DND-41 (cell line): ENCODE measurements around the gene CDC45.

Experiments
- ATAC-seq: fragments of 200-7000 bp; cut with Tn5 transposase; 3 replicates; pipeline ENCODE4 v1.9.1; 2021; ENCODE audit warnings: low read depth; ENCODE audit not compliant: insufficient read depth
- DNase-seq: peaks from one replicate; pipeline ENCODE4 v3.0.0-alpha.2; 2020
- H2AFZ ChIP-seq: 2 replicates; pipeline ENCODE4 v1.6.0; 2012; ENCODE audit warnings: low read depth, low read length
- H3K27ac ChIP-seq: 2 replicates; pipeline ENCODE4 v1.5.1; 2012; ENCODE audit warnings: low read length, inconsistent platforms
- H3K27me3 ChIP-seq: fragments of 200-600 bp; sonication (generic); 2 replicates; pipeline ENCODE4 v1.6.0; 2012; ENCODE audit warnings: low read length, mild to moderate bottlenecking, inconsistent platforms; ENCODE audit not compliant: insufficient read depth, poor library complexity
- H3K36me3 ChIP-seq: 2 replicates; pipeline ENCODE4 v1.5.1; 2012; ENCODE audit warnings: low read length, inconsistent platforms; ENCODE audit not compliant: insufficient read depth
- H3K4me1 ChIP-seq: 2 replicates; pipeline ENCODE4 v1.5.1; 2012; ENCODE audit warnings: mild to moderate bottlenecking, low read length; ENCODE audit not compliant: insufficient read depth
- H3K4me2 ChIP-seq: 2 replicates; pipeline ENCODE4 v1.6.0; 2012; ENCODE audit warnings: mild to moderate bottlenecking, moderate library complexity, low read length, inconsistent platforms; ENCODE audit not compliant: insufficient read depth
- H3K4me3 ChIP-seq, 2 experiments: fragments of 200-600 bp in 1 of 2; shearing (Covaris generic) in 1 of 2; 2 replicates each; pipeline ENCODE4 v1.5.1; 2012 to 2016; ENCODE audit warnings: inconsistent platforms in 2 of 2, low read length in 2 of 2, mild to moderate bottlenecking in 2 of 2, low read depth in 1 of 2, moderate library complexity in 1 of 2
- H3K79me2 ChIP-seq: 2 replicates; pipeline ENCODE4 v1.6.0; 2012; ENCODE audit warnings: low read length, inconsistent platforms; ENCODE audit not compliant: insufficient read depth
- H3K9ac ChIP-seq: 2 replicates; pipeline ENCODE4 v1.6.0; 2012; ENCODE audit warnings: low read depth, mild to moderate bottlenecking, inconsistent platforms, low read length, moderate library complexity
- H3K9me3 ChIP-seq: 2 replicates; pipeline ENCODE4 v1.5.1; 2012; ENCODE audit warnings: low read length, moderate library complexity, mild to moderate bottlenecking, inconsistent platforms; ENCODE audit not compliant: insufficient read depth, severe bottlenecking
- H4K20me1 ChIP-seq: 2 replicates; pipeline ENCODE4 v1.6.0; 2012; ENCODE audit warnings: low read length; ENCODE audit not compliant: insufficient read depth
- CTCF ChIP-seq: IDR thresholded peaks from 2 replicates; pipeline ENCODE4 v1.5.1; 2012; ENCODE audit warnings: borderline replicate concordance, low read length, moderate library complexity, mild to moderate bottlenecking; ENCODE audit not compliant: poor library complexity, severe bottlenecking; ENCODE audit errors: extremely low read depth
- EZH2 ChIP-seq: IDR thresholded peaks from 3 replicates; pipeline ENCODE4 v1.6.1; 2012; ENCODE audit warnings: borderline replicate concordance, low read depth, mild to moderate bottlenecking, moderate library complexity, low read length, inconsistent platforms; ENCODE audit not compliant: severe bottlenecking

The CDC45 gene

GRCh38 chr22:19480789-19481188, 1.1 kb downstream of the CDC45 start:
- peaks cover 53% of the 10 kb centered on the region for H3K4me1 ChIP-seq
- H3K9ac ChIP-seq, result peak overlapping the region; percentile 79
- H3K9me3 ChIP-seq, result no peaks in the 10 kb centered on the region
- peaks cover 52% of the 10 kb centered on the region for H4K20me1 ChIP-seq
- no peak for TF ChIP-seq EZH2
- TF ChIP-seq CTCF, result no peak
- DNase-seq, result no peak
- no peak for ATAC-seq
- H3K4me3 ChIP-seq, result peak overlapping the region; percentile 52 to 98; a peak in 3 of 4 replicates
- no peak overlapping the region for H2AFZ ChIP-seq
- H3K79me2 ChIP-seq, result peaks cover 84% of the 10 kb centered on the region
- no peaks in the 10 kb centered on the region for H3K27me3 ChIP-seq
- peaks cover 58% of the 10 kb centered on the region for H3K36me3 ChIP-seq
- H3K27ac ChIP-seq, result peak overlapping the region; percentile 80
- H3K4me2 ChIP-seq, result peak overlapping the region; percentile 84

- no peak overlapping the region for H3K9ac ChIP-seq
- H3K36me3 ChIP-seq, result peaks cover 64% of the 10 kb centered on the region
- no peak overlapping the region for H3K4me3 ChIP-seq
- peaks cover 73% of the 10 kb centered on the region for H3K79me2 ChIP-seq
- H3K9me3 ChIP-seq, result no peaks in the 10 kb centered on the region
- ATAC-seq, result no peak
- peaks cover 41% of the 10 kb centered on the region for H3K4me1 ChIP-seq
- H3K27ac ChIP-seq, result no peak overlapping the region
- no peak overlapping the region for H2AFZ ChIP-seq
- H3K27me3 ChIP-seq, result no peaks in the 10 kb centered on the region
- peaks cover 42% of the 10 kb centered on the region for H4K20me1 ChIP-seq
- no peak for TF ChIP-seq EZH2
- no peak for TF ChIP-seq CTCF
- H3K4me2 ChIP-seq, result peak overlapping the region; percentile 84; the same call in 1 of the 2 replicates
- no peak for DNase-seq
Observed at GRCh38 chr22:19482297-19482696, 2.6 kb downstream of the CDC45 start.

GRCh38 chr22:19483481-19484244, 3.9 kb downstream of the CDC45 start:
- Histone ChIP-seq H3K27ac (no peak overlapping the region), H3K27me3 (no peaks in the 10 kb centered on the region), H3K4me3 (no peak overlapping the region), H2AFZ (no peak overlapping the region), H3K9ac (no peak overlapping the region), H3K79me2 (peaks cover 68% of the 10 kb centered on the region), H3K36me3 (peaks cover 76% of the 10 kb centered on the region), H3K4me1 (peaks cover 31% of the 10 kb centered on the region), H3K9me3 (no peaks in the 10 kb centered on the region), H3K4me2 (no peak overlapping the region), H4K20me1 (peaks cover 35% of the 10 kb centered on the region)
- no peak for TF ChIP-seq EZH2
- no peak for ATAC-seq
- no peak for DNase-seq

- ATAC-seq, result no peak
- peaks cover 92% of the 10 kb centered on the region for H3K36me3 ChIP-seq
Observed at GRCh38 chr22:19488285-19488684, 8.6 kb downstream of the CDC45 start.

More at GRCh38 chr22:19488285-19488684, 8.6 kb downstream of the CDC45 start:
- Histone ChIP-seq H3K4me3 (no peak overlapping the region), H3K4me1 (peaks cover 11% of the 10 kb centered on the region; the same call in 1 of the 2 replicates), H3K79me2 (peaks cover 67% of the 10 kb centered on the region), H3K9ac (no peak overlapping the region), H3K27me3 (no peaks in the 10 kb centered on the region), H3K27ac (no peak overlapping the region), H2AFZ (no peak overlapping the region), H4K20me1 (peaks cover 28% of the 10 kb centered on the region), H3K4me2 (no peak overlapping the region), H3K9me3 (no peaks in the 10 kb centered on the region)
- DNase-seq, result no peak
- TF ChIP-seq EZH2 (no peak), CTCF (no peak)
